Limb (tissue), 2 donors: ENCODE measurements around the gene NDUFA9.

Experiments
- DNase-seq, 2 donors: peaks; one replicate each; pipeline ENCODE4 v3.0.0-alpha.2; 2016; ENCODE audit errors: extremely low spot score in 2 of 2

Gene NDUFA9

GRCh38 chr12:4648501-4649357 lies at the start of gene NDUFA9, which contains the start of gene AKAP3:
TSS of gene NDUFA9 (plus strand) at chr12:4649114. CDS start at chr12:4649127, 13 bp downstream.
TSS of gene AKAP3 (minus strand) at chr12:4649051. CDS start at chr12:4638196, 10,855 bp downstream.
- DNase-seq = peak; percentile 89 to 92

- no peak for DNase-seq
Measured at GRCh38 chr12:4603421-4603820, 45.5 kb upstream of the NDUFA9 start.

- DNase-seq = no peak
Measured at GRCh38 chr12:4603946-4604345, 45.0 kb upstream of the NDUFA9 start.

- DNase-seq = peak; percentile 80
Measured at GRCh38 chr12:4604684-4605193, 44.2 kb upstream of the NDUFA9 start.

- DNase-seq = no peak
Measured at GRCh38 chr12:4607056-4607455, 41.9 kb upstream of the NDUFA9 start.

GRCh38 chr12:4609071-4609470 lies 39.8 kb upstream of the NDUFA9 start:
- DNase-seq = no peak

GRCh38 chr12:4610481-4610880 lies 38.4 kb upstream of the NDUFA9 start:
- DNase-seq = no peak

GRCh38 chr12:4615667-4616066 lies 33.2 kb upstream of the NDUFA9 start:
- no peak for DNase-seq

GRCh38 chr12:4621511-4621910 lies 27.4 kb upstream of the NDUFA9 start:
- no peak for DNase-seq

- DNase-seq = no peak
Measured at GRCh38 chr12:4626543-4626942, 22.4 kb upstream of the NDUFA9 start.

GRCh38 chr12:4628406-4628805 lies 20.5 kb upstream of the NDUFA9 start:
- no peak for DNase-seq

- DNase-seq = no peak
Measured at GRCh38 chr12:4630262-4630661, 18.7 kb upstream of the NDUFA9 start.

GRCh38 chr12:4643747-4644146 lies 5.2 kb upstream of the NDUFA9 start:
- no peak for DNase-seq

GRCh38 chr12:4645023-4645422 lies 3.9 kb upstream of the NDUFA9 start:
- no peak for DNase-seq

- no peak for DNase-seq
Measured at GRCh38 chr12:4648104-4648500, 812 bp upstream of the NDUFA9 start.

- DNase-seq = no peak
Measured at GRCh38 chr12:4649358-4649661, 396 bp downstream of the NDUFA9 start.

GRCh38 chr12:4653257-4653656 lies 4.3 kb downstream of the NDUFA9 start:
- DNase-seq = no peak

GRCh38 chr12:4653691-4654090 lies 4.8 kb downstream of the NDUFA9 start:
- DNase-seq = no peak

GRCh38 chr12:4663971-4664505 lies 15.1 kb downstream of the NDUFA9 start:
- no peak for DNase-seq

- no peak for DNase-seq
Measured at GRCh38 chr12:4665236-4665635, 16.3 kb downstream of the NDUFA9 start.

- no peak for DNase-seq
Measured at GRCh38 chr12:4679711-4680110, 30.8 kb downstream of the NDUFA9 start.

- DNase-seq = no peak
Measured at GRCh38 chr12:4681732-4682131, 32.8 kb downstream of the NDUFA9 start.

- no peak for DNase-seq
Measured at GRCh38 chr12:4685317-4685716, 36.4 kb downstream of the NDUFA9 start.
